ENCODE data around the gene TAB2. TPM values are rescaled to one million over a fixed set of nuclear protein-coding genes. Genes with fewer than 3 reads are reported as not detected.
A peak's percentile ranks its signal among the peaks of the same experiment; 100 is the strongest.

TAB2 gene
- total and polyA plus RNA-seq, 9 of the 15 experiments (the other 6 are each of a cell fraction or from before 2014, with no cell fraction given) = 9.1 to 38.3 (median 18.6) TPM

DNA sequence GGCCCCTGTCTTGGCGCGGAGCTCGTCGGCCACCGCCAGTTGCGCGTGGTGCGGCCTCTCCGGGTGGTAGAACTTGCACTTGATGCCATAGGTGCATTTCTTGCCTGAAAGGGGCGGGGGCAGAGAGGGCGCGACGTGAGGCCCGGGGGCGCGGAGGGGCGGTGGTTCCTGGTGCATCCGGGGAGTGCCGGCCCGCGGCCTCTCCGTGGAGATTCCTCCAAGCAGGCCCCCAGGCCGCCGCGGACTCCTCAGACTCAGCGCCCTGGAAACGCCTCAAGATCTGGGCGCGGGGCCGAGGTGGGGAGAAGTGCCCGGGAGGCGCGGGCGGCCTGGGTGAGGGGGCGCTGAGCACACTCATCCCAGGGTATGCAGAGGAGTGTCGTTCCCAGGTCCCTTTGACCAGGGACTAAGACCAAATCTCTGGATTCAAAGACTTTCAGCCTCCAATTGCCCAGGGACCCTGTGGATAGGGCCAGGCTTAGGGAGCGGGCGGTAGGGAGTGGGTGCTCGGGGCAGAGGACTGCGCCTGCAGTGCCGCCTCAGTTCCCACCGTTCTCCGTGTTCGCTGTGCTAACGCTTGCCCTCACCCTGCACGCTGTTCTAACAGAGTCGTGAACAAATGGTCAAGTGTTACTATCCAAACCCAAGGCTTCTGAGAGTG, 134.0 kb downstream of the TAB2 start (continued):
- TF ChIP-seq PTBP1 (IDR thresholded peaks at IDR 0.05; ENCODE audit: low read depth, low read length) (no peak), PRMT5 (CRISPR knock-in tag; IDR thresholded peaks at IDR 0.05) (no peak)

DNA sequence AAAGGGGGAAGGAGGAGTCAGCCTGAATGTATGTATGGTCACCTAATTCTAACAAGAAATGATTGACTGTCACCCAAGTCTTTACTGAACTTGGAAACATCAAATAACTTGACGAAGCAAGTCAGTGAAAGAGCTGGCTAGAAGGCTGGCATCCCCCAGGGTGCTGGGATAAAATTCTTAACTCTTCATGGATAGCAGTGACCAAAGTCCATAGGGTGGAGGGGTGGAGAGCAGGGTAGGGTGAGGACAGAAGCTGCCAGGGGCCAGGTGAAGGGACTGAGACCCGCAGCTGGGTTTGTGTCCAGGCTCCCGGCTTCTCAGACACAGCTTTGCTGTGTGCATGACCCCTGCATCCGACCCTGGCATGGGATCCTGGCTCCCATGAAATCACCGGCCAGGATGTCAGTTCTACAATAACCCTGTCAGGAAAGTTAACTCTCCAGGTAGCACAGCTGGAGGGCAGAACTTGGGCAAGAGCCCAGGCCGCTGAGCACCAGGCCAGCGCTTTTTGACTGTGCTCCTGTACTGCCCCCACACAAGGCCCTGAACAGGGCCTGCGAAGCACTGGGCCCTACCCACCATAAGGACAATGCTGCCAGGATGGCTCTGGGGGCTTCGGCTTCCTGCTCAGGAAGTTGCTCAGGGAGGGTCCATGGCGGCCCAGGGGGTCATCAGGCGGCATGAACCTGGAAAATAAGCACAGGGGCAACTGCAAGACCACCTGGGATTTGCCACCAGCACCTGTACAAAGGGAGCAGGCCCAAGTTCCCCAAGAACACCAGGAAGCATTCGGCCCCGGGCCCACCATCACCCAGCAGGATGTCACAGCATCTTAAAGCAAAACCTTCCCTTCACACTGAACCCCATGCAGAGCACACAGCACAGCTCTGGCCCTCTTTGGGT, 134.8 kb downstream of the TAB2 start:
- Histone ChIP-seq H3K9me1 (ENCODE audit: control insufficient read depth, insufficient read depth, low read length) (no peaks in the 10 kb centered on the region), H3K36me3 (ENCODE audit: control insufficient read depth, insufficient read depth, low read length) (no peaks in the 10 kb centered on the region), H3K27me3 (ENCODE audit: control insufficient read depth in 2 of 2, insufficient read depth in 2 of 2, low read length in 2 of 2) (peaks cover 60 to 80% of the 10 kb centered on the region in 2 experiments), H3K4me3 (no peak overlapping the region), H3K9ac (ENCODE audit: insufficient read depth in 1 of 2, low read depth in 2 of 2, low read length in 2 of 2) (peak overlapping the region in 1 of 2 experiments; percentile 28; a peak in 1 of 4 replicates), H3K9me3 (replicated peaks; ENCODE audit: control insufficient read depth, insufficient read depth, low read depth, low read length) (no peaks in the 10 kb centered on the region), H2AFZ (ENCODE audit: low read depth, low read length) (no peak overlapping the region), H3K27ac (ENCODE audit: extremely low read depth, low read depth, low read length) (no peak overlapping the region), H3K4me2 (ENCODE audit: insufficient read depth, low read length) (no peak overlapping the region), H3K4me1 (replicated peaks in 1 of 2; ENCODE audit: control insufficient read depth in 2 of 2, insufficient read depth in 2 of 2, low read length in 2 of 2) (peaks cover 0 to 28% of the 10 kb centered on the region in 2 experiments; a peak in 4 of 5 replicates), H4K20me1 (replicated peaks; ENCODE audit: control insufficient read depth, insufficient read depth, low read length) (peaks cover 22% of the 10 kb centered on the region), H3K79me2 (ENCODE audit: control insufficient read depth, insufficient read depth, low read length) (no peaks in the 10 kb centered on the region)
- FAIRE-seq (no peak), ATAC-seq (no peak), DNase-seq (ENCODE audit: extremely low read depth in 1 of 4, low spot score in 3 of 4) (no peak)
- TF ChIP-seq POLR2H (tag; IDR thresholded peaks at IDR 0.05; ENCODE audit: low read depth) = no peak
- TF ChIP-seq NFYB (IDR thresholded peaks at IDR 0.05; ENCODE audit: extremely low read depth, insufficient read length) = no peak
- TF ChIP-seq ZNF140 (CRISPR knock-in tag; IDR thresholded peaks at IDR 0.05) = no peak
- TF ChIP-seq, protein P1, sequence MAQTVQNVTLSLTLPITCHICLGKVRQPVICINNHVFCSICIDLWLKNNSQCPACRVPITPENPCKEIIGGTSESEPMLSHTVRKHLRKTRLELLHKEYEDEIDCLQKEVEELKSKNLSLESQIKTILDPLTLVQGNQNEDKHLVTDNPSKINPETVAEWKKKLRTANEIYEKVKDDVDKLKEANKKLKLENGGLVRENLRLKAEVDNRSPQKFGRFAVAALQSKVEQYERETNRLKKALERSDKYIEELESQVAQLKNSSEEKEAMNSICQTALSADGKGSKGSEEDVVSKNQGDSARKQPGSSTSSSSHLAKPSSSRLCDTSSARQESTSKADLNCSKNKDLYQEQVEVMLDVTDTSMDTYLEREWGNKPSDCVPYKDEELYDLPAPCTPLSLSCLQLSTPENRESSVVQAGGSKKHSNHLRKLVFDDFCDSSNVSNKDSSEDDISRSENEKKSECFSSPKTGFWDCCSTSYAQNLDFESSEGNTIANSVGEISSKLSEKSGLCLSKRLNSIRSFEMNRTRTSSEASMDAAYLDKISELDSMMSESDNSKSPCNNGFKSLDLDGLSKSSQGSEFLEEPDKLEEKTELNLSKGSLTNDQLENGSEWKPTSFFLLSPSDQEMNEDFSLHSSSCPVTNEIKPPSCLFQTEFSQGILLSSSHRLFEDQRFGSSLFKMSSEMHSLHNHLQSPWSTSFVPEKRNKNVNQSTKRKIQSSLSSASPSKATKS (CRISPR knock-in tag; IDR thresholded peaks at IDR 0.05) = no peak
- TF ChIP-seq, protein P2, sequence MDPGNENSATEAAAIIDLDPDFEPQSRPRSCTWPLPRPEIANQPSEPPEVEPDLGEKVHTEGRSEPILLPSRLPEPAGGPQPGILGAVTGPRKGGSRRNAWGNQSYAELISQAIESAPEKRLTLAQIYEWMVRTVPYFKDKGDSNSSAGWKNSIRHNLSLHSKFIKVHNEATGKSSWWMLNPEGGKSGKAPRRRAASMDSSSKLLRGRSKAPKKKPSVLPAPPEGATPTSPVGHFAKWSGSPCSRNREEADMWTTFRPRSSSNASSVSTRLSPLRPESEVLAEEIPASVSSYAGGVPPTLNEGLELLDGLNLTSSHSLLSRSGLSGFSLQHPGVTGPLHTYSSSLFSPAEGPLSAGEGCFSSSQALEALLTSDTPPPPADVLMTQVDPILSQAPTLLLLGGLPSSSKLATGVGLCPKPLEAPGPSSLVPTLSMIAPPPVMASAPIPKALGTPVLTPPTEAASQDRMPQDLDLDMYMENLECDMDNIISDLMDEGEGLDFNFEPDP (CRISPR knock-in tag; IDR thresholded peaks at IDR 0.05) = no peak
- no peak for TF ChIP-seq GATA2 (CRISPR knock-in tag; IDR thresholded peaks at IDR 0.05)
- TF ChIP-seq BCOR (IDR thresholded peaks at IDR 0.05) = no peak
- no peak for TF ChIP-seq SIN3A (IDR thresholded peaks at IDR 0.05; ENCODE audit: borderline replicate concordance in 2 of 2, control insufficient read depth in 1 of 2, low read depth in 2 of 2, low read length in 2 of 2)
- no peak for TF ChIP-seq ZNF24 (IDR thresholded peaks at IDR 0.05)
- CTCF ChIA-PET (ENCODE audit: low intra/inter-chr PET ratio) = no interaction called here
- no TSS peak for BruUV-seq (replicated peaks)
- in situ Hi-C loops (cut with MboI) (no loop called here), intact Hi-C loops (cut with micrococcal nuclease) (no loop called here)
- WGBS (ENCODE audit: insufficient coverage, low coverage, missing lambda C conversion rate) = under 1% methylated on average over 13 of the region's 13 CpGs
- POLR2A ChIA-PET = interaction anchor here (0.6 to 0.8 kb wide), 2 partner anchors 50 to 380 kb away, joined by 3 read pairs; no protein-coding TSS in a partner anchor
